Adrenal gland (tissue), 12 donors: ENCODE results near the gene KCNG4. TPM values are rescaled to one million over a fixed set of nuclear protein-coding genes. Genes with fewer than 3 reads are reported as not detected.

Source experiments
- DNase-seq, 7 donors: peaks; one replicate each; pipeline ENCODE4 v3.0.0-alpha.2; 2019 to 2020
- H3K27ac ChIP-seq, 5 donors: fragments of 200-600 bp; sonication (generic) in 4 of 5; 1 replicate in 3 of 5; 2 replicates in 2 of 5; pipeline versions ENCODE4 v1.5.1 to v1.8.0; 2016 to 2020; ENCODE audit warnings: mild to moderate bottlenecking in 1 of 5
- H3K27me3 ChIP-seq: fragments of 200-600 bp; 2 replicates; pipeline ENCODE4 v1.8.0; 2021
- H3K36me3 ChIP-seq, 2 donors: fragments of 200-600 bp; replicated peaks in 1 of 2; 1 replicate in 1 of 2; 2 replicates in 1 of 2; pipeline versions ENCODE4 v1.5.1 to v1.8.0; 2018 to 2022
- H3K4me1 ChIP-seq, 2 donors: fragments of 200-600 bp; replicated peaks in 1 of 2; 1 replicate in 1 of 2; 2 replicates in 1 of 2; pipeline versions ENCODE4 v1.5.1 to v1.8.0; 2018 to 2021
- H3K4me3 ChIP-seq, 4 donors: fragments of 200-600 bp; sonication (generic) in 3 of 4; one replicate each; pipeline ENCODE4 v1.5.1; 2016 to 2018
- H3K9me3 ChIP-seq, 3 donors: fragments of 200-600 bp; sonication (generic) in 1 of 3; replicated peaks in 1 of 3; 1 replicate in 2 of 3; 2 replicates in 1 of 3; pipeline versions ENCODE4 v1.5.1 to v1.8.0; 2016 to 2021
- CTCF ChIP-seq, 6 experiments: fragments of 450-650 bp in 4 of 6; fragments of 200-600 bp in 2 of 6; sonication (generic) in 1 of 6; IDR thresholded peaks; 1 replicate in 5 of 6; 2 replicates in 1 of 6; pipeline versions ENCODE4 v1.5.1 to v1.8.0; 2016 to 2021; ENCODE audit warnings: antibody characterized with exemption in 6 of 6, mild to moderate bottlenecking in 2 of 6, moderate library complexity in 1 of 6
- POLR2A ChIP-seq, 2 donors: fragments of 450-650 bp; IDR thresholded peaks; one replicate each; pipeline ENCODE4 v1.6.1; 2017; ENCODE audit warnings: antibody characterized with exemption in 2 of 2, mild to moderate bottlenecking in 2 of 2, moderate library complexity in 1 of 2
- WGBS, 4 donors: extraction: QIAGEN DNeasy Blood & Tissue Kit in 2 of 4; methylation state at CpG; one replicate each; pipeline versions ENCODE4 v1.1.5 to v1.1.7; 2013 to 2017; 5-methylcytosine and 5-hydroxymethylcytosine counted together
- intact Hi-C, 2 donors: fragments of 100-400 bp; cut with DNase I; formaldehyde crosslinking; loops; one replicate each; pipeline versions ENCODE4 v1.14.1 to v1.15.0; 2022 to 2023
- polyA plus RNA-seq, 3 donors: library from polyadenylated mRNA; stranded (reverse); fragments of 200-250 nt in 2 of 3; fragments of 350-450 nt in 1 of 3; fragmentation: Illumina TruSeq in 1 of 3; extraction: RNeasy Lipid Tissue Mini Kit (QIAGEN cat#74804) in 1 of 3; gene quantifications; one replicate each; pipeline ENCODE4 v1.2.3, GENCODE V29; 2013 to 2014
- total RNA-seq, 9 donors: library from RNA; depleted of rRNA in 4 of 9; stranded (reverse); fragments of >200 nt in 4 of 9; fragments of 120-200 nt in 1 of 9; fragmentation: NEBNext Ultra II Directional in 1 of 9; extraction: Animal tissue kit (Norgen Biotek cat#: 25700) in 1 of 9; gene quantifications; one replicate each; pipeline versions ENCODE4 v1.1.0 to v1.2.4, GENCODE V29; 2013 to 2023
- donor health status: healthy with polysubstance abuse.
- donor health status: Bipolar disorder and iron deficiency.
- donor health status: DM: yes; HTN: yes; CAD: no.
- donor health status: DM: no; HTN: no; CAD: no.
- donor health status: DM: no; HTN: no; CAD: no.
- donor health status: DM: yes; HTN: yes; CAD: no.

Gene KCNG4
- total and polyA plus RNA-seq, 12 donors: under 0.01 to 1.3 (median 0.36) TPM; not detected in 4

DNA sequence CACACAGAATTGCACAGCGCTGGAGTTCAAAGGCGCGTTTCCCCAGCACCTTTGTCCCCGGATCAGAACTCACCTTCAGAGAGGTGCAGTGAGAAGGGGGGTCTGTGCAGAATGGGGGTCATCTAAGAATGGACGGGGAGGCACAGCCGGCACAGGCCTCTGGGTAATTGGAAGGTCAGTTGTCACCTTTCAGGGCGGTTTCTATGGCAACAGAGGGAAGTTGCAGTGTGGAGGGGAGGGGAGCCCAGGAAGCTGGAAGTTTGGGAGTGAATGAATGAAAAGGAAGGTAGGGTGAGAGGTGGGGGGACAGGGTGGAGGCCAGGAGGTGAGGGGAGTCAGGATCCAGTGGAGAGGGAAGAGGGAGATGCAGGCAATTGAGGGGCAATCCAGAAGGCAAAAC lies 12.4 kb upstream of the KCNG4 start:
- Histone ChIP-seq H3K27me3 (no peaks in the 10 kb centered on the region), H3K36me3 (no peaks in the 10 kb centered on the region), H3K27ac (no peak overlapping the region), H3K4me1 (no peaks in the 10 kb centered on the region), H3K9me3 (no peaks in the 10 kb centered on the region), H3K4me3 (no peak overlapping the region)
- intact Hi-C loops: no loop called here
- WGBS, 4 donors: 58 to 65% (median 63%) methylated on average over 7 of the region's 7 CpGs
- TF ChIP-seq CTCF (IDR thresholded peaks at IDR 0.05) (no peak), POLR2A (IDR thresholded peaks at IDR 0.05) (no peak)
- DNase-seq: no peak

DNA sequence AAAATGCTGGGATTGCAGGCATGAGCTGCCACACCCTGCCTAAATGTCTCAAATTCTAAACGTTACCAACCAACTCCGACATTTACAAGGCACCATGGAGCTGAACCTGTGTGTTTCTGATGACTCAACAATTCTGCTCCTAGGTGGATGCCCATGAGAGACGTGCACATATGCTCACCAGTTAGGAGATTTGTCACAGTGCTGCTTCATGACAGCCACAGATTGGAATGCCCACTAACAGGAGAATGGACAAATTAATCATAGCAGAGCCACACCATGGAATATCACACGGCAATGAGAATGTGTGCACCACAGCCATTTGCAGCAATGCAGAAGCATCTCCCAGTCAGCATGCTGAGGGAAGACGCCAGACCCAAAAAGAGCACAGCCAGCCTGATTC lies 8.0 kb upstream of the KCNG4 start:
- H3K27ac ChIP-seq: no peak overlapping the region
- H3K36me3 ChIP-seq: no peaks in the 10 kb centered on the region
- H3K27me3 ChIP-seq: no peaks in the 10 kb centered on the region
- DNase-seq: no peak
- TF ChIP-seq POLR2A (IDR thresholded peaks at IDR 0.05) (no peak), CTCF (IDR thresholded peaks at IDR 0.05) (no peak)
- no peaks in the 10 kb centered on the region for H3K9me3 ChIP-seq
- H3K4me1 ChIP-seq: no peaks in the 10 kb centered on the region
- intact Hi-C loops: no loop called here
- WGBS, 4 donors: 71 to 100% (median 81%) methylated on average over 1 to 5 of the region's 5 CpGs
- no peak overlapping the region for H3K4me3 ChIP-seq

DNA sequence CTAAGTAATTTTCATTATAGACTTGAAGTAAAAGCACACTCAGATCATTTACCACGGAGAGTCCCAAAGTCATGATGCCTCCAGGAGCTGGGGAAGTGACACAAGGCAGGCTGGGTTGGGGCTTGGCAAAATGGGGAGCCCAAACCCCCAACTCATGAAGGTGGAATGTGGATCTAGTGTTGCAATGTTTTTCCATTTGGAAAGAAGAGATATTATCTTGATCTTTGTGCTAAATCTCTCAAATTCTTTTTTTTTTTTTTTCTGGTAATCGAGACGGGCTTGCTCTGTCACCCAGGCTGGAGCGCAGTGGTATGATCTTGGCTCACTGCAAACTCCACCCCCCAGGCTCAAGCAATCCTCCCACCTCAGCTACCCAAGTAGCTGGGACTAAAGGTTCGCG lies 7.5 kb upstream of the KCNG4 start:
- 78 to 87% (median 83%) methylated on average over 6 of the region's 6 CpGs for WGBS, 4 donors
- Histone ChIP-seq H3K4me1 (no peaks in the 10 kb centered on the region), H3K27ac (no peak overlapping the region), H3K9me3 (no peaks in the 10 kb centered on the region), H3K36me3 (no peaks in the 10 kb centered on the region), H3K27me3 (peaks cover 5% of the 10 kb centered on the region), H3K4me3 (no peak overlapping the region)
- intact Hi-C loops: no loop called here
- TF ChIP-seq POLR2A (IDR thresholded peaks at IDR 0.05): no peak
- TF ChIP-seq CTCF (IDR thresholded peaks at IDR 0.05): no peak
- no peak for DNase-seq

DNA sequence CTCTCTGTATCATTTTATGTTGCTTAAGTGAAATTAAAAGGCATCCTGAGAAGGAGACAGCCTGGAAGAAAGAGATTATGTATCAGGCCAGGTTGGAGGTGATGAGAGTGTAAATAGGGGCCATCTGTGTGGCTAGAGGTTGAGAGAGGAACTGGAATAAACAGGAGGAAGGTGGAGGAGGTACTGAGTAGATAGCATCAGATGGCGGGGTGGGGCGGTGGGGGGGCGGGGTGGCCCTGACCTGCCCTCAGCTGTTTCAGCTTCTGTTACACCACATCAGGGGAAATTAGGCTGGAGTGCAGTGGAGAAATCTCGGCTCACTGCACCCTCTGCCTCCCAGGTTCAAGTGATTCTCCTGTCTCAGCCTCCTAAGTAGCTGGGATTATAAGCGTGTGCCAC lies 6.9 kb upstream of the KCNG4 start:
- intact Hi-C loops: no loop called here
- H3K27me3 ChIP-seq: peaks cover 5% of the 10 kb centered on the region
- TF ChIP-seq POLR2A (IDR thresholded peaks at IDR 0.05) (no peak), CTCF (IDR thresholded peaks at IDR 0.05) (no peak)
- no peak overlapping the region for H3K27ac ChIP-seq
- DNase-seq: no peak
- no peaks in the 10 kb centered on the region for H3K4me1 ChIP-seq
- WGBS, 4 donors: 70 to 100% (median 77%) methylated on average over 3 to 5 of the region's 5 CpGs
- no peaks in the 10 kb centered on the region for H3K9me3 ChIP-seq
- H3K36me3 ChIP-seq: no peaks in the 10 kb centered on the region
- no peak overlapping the region for H3K4me3 ChIP-seq
